SK-N-SH (cell line): ENCODE results near the gene GLOD5. TPM values are rescaled to one million over a fixed set of nuclear protein-coding genes. Genes with fewer than 3 reads are reported as not detected.

Experiments used
- CTCF ChIA-PET: fragments of 300-600, 350-600 bp; formaldehyde crosslinking; extraction: SDS; loops from one replicate; lab custom pipeline; 2021; lab: Yijun Ruan, JAX
- POLR2A ChIA-PET: fragments of 350-600 bp; sonication (Branson Sonifier 250); formaldehyde crosslinking; extraction: SDS; loops from one replicate; lab custom pipeline; 2020; ENCODE audit warnings: antibody characterized with exemption, inconsistent platforms; lab: Yijun Ruan, JAX
- DNase-seq: peaks from one replicate; pipeline ENCODE4 v3.0.0; 2012
- H2AFZ ChIP-seq: fragments of 200-600 bp; sonication (generic); 2 replicates; pipeline ENCODE4 v1.8.1; 2016; ENCODE audit warnings: antibody characterized with exemption, mild to moderate bottlenecking, low read depth
- H3F3A ChIP-seq: fragments of 200-600 bp; sonication (generic); replicated peaks from 2 replicates; pipeline ENCODE3; 2016; ENCODE audit warnings: antibody characterized with exemption, mild to moderate bottlenecking; ENCODE audit not compliant: insufficient read depth
- H3K27ac ChIP-seq, 2 experiments: fragments of 200-500 bp in 1 of 2; fragments of 200-600 bp in 1 of 2; sonication (Bioruptor generic) in 1 of 2; sonication (generic), shearing (Covaris generic) in 1 of 2; 2 replicates each; pipeline versions ENCODE4 v1.5.1 to v1.6.1; 2014 to 2016; ENCODE audit warnings: low read depth in 2 of 2, inconsistent platforms in 1 of 2, low read length in 1 of 2, mild to moderate bottlenecking in 1 of 2, mixed read lengths in 1 of 2
- H3K27me3 ChIP-seq: fragments of 200-600 bp; sonication (generic), shearing (Covaris generic); 2 replicates; pipeline ENCODE4 v1.6.1; 2016; ENCODE audit warnings: mixed run types; ENCODE audit not compliant: insufficient read depth
- H3K36me3 ChIP-seq, 2 experiments: fragments of 200-500 bp in 1 of 2; fragments of 200-600 bp in 1 of 2; sonication (Bioruptor generic) in 1 of 2; sonication (generic) in 1 of 2; replicated peaks in 1 of 2; 2 replicates each; pipeline versions ENCODE3 to v1.5.1; 2014 to 2016; ENCODE audit warnings: low read length in 1 of 2, mild to moderate bottlenecking in 1 of 2; ENCODE audit not compliant: insufficient read depth in 2 of 2, control insufficient read depth in 1 of 2
- H3K4me1 ChIP-seq, 2 experiments: fragments of 200-500 bp in 1 of 2; fragments of 200-600 bp in 1 of 2; sonication (Bioruptor generic) in 1 of 2; sonication (generic), shearing (Covaris generic) in 1 of 2; 2 replicates each; pipeline versions ENCODE4 v1.5.1 to v1.6.1; 2014 to 2016; ENCODE audit warnings: low read depth in 1 of 2, low read length in 1 of 2, mixed run types in 1 of 2; ENCODE audit not compliant: insufficient read depth in 2 of 2, control insufficient read depth in 1 of 2
- H3K4me2 ChIP-seq: fragments of 200-600 bp; sonication (generic), shearing (Covaris generic); 2 replicates; pipeline ENCODE4 v1.6.1; 2017; ENCODE audit warnings: mixed run types
- H3K4me3 ChIP-seq, 2 experiments: fragments of 200-500 bp in 1 of 2; fragments of 200-600 bp in 1 of 2; sonication (Bioruptor generic) in 1 of 2; sonication (generic), shearing (Covaris generic) in 1 of 2; 2 replicates each; pipeline versions ENCODE4 v1.5.1 to v1.8.1; 2014 to 2016; ENCODE audit warnings: low read depth in 2 of 2, inconsistent platforms in 1 of 2, low read length in 1 of 2, mild to moderate bottlenecking in 1 of 2, mixed read lengths in 1 of 2, moderate library complexity in 1 of 2
- H3K79me2 ChIP-seq: fragments of 200-600 bp; sonication (generic); 2 replicates; pipeline ENCODE4 v1.8.1; 2017; ENCODE audit warnings: mild to moderate bottlenecking; ENCODE audit not compliant: insufficient read depth
- H3K9ac ChIP-seq: fragments of 200-600 bp; sonication (generic); 2 replicates; pipeline ENCODE4 v1.6.1; 2017; ENCODE audit warnings: mixed run types
- H3K9me2 ChIP-seq: fragments of 200-600 bp; sonication (generic); 2 replicates; pipeline ENCODE4 v1.6.1; 2017; ENCODE audit warnings: mixed run types
- H3K9me3 ChIP-seq: fragments of 200-600 bp; sonication (generic); 2 replicates; pipeline ENCODE4 v1.6.1; 2017; ENCODE audit warnings: mixed run types, mild to moderate bottlenecking, moderate library complexity
- H4K20me1 ChIP-seq: fragments of 200-600 bp; sonication (generic); 2 replicates; pipeline ENCODE4 v1.6.1; 2017; ENCODE audit warnings: mild to moderate bottlenecking, mixed run types; ENCODE audit not compliant: insufficient read depth
- ELF1 ChIP-seq: IDR thresholded peaks from 2 replicates; pipeline ENCODE4 v1.4.0; 2012
- EP300 ChIP-seq, 2 experiments: IDR thresholded peaks; 2 replicates each; pipeline versions ENCODE4 v1.4.0 to v1.6.1; 2012; ENCODE audit warnings: borderline replicate concordance in 1 of 2, low read depth in 1 of 2, low read length in 1 of 2
- FOSL2 ChIP-seq: IDR thresholded peaks from 2 replicates; pipeline ENCODE4 v1.4.0; 2012; ENCODE audit warnings: low read depth, mild to moderate bottlenecking, moderate library complexity, borderline replicate concordance
- FOXM1 ChIP-seq: IDR thresholded peaks from 2 replicates; pipeline ENCODE4 v1.4.0; 2012; ENCODE audit warnings: low read depth, mild to moderate bottlenecking
- NFIC ChIP-seq: IDR thresholded peaks from 2 replicates; pipeline ENCODE4 v1.4.0; 2012; ENCODE audit warnings: borderline replicate concordance
- PBX3 ChIP-seq: IDR thresholded peaks from 2 replicates; pipeline ENCODE4; 2012
- RAD21 ChIP-seq: IDR thresholded peaks from 2 replicates; pipeline ENCODE4 v1.6.1; 2012; ENCODE audit warnings: mild to moderate bottlenecking, low read length
- RCOR1 ChIP-seq: fragments of 150-350 bp; IDR thresholded peaks from 2 replicates; pipeline ENCODE4 v1.6.1; 2017; ENCODE audit warnings: antibody characterized with exemption, low read length
- RXRA ChIP-seq: IDR thresholded peaks from 2 replicates; pipeline ENCODE4 v1.4.0; 2012; ENCODE audit warnings: low read depth, mild to moderate bottlenecking, borderline replicate concordance
- SIN3A ChIP-seq: IDR thresholded peaks from 2 replicates; pipeline ENCODE4 v1.6.1; 2012; ENCODE audit warnings: low read depth, mild to moderate bottlenecking, low read length, moderate library complexity, borderline replicate concordance
- SMC3 ChIP-seq: IDR thresholded peaks from 2 replicates; pipeline ENCODE4 v1.6.1; 2012; ENCODE audit warnings: low read depth, low read length, improper control_type of control experiment
- TCF12 ChIP-seq: IDR thresholded peaks from 2 replicates; pipeline ENCODE4 v1.4.0; 2012
- TEAD4 ChIP-seq: IDR thresholded peaks from 2 replicates; pipeline ENCODE4 v1.4.0; 2012; ENCODE audit warnings: mild to moderate bottlenecking, borderline replicate concordance; ENCODE audit not compliant: insufficient read depth
- USF1 ChIP-seq: IDR thresholded peaks from 2 replicates; pipeline ENCODE4 v1.4.0; 2012; ENCODE audit warnings: low read depth, borderline replicate concordance
- USF2 ChIP-seq: fragments of 150-350 bp; IDR thresholded peaks from 2 replicates; pipeline ENCODE4 v1.6.1; 2017; ENCODE audit warnings: antibody characterized with exemption, low read length, low read depth, borderline replicate concordance
- YY1 ChIP-seq: IDR thresholded peaks from 2 replicates; pipeline ENCODE4 v1.4.0; 2012; ENCODE audit warnings: low read depth, mild to moderate bottlenecking
- WGBS: methylation state at CpG from one replicate; pipeline ENCODE4 v1.1.6; 2017; ENCODE audit warnings: low lambda C conversion rate; 5-methylcytosine and 5-hydroxymethylcytosine counted together
- polyA plus RNA-seq, 3 experiments: library from polyadenylated mRNA; depleted of rRNA; stranded (reverse); fragments of >200 nt; gene quantifications; 2 replicates each; pipeline ENCODE4 v1.2.3, GENCODE V29; 2012
- TF ChIP-seq, protein P1 (sequence below): IDR thresholded peaks from 2 replicates; pipeline ENCODE4 v1.4.0; 2012; ENCODE audit warnings: low read depth

Gene GLOD5
- polyA plus RNA-seq, 1 of the 3 experiments (the other 2 are of a cell fraction) = not detected

DNA sequence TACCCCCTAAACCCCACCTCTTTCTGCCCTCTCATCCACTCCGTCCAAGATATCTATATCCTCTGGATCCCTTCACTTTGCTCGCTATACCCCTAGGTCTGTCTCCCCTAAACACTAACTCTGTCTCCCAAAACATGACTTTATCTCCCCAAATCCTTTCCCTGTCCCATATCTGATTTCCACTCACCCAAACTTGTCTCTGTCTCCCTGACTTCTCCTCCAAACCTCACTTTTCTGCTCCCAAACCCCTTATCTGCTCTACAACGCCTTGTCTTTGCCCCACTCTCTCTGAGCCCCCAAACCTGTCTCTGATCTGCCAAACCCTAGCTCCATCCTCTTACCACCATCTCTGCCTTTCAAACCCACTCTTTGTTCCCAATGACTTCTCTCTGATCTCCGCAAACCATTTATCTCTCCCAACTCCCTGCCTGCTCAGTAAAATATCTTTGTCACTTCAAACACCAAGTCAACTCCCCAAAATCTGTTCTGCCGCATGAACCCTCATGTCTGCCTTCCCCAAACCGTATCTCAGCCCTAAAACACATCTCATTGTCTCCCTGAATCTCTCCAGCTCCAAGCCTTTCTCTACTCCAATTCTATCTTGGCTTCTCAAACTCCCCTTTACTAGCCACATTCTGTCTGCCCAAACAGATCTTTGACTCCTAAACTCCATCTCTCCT lies 25.4 kb downstream of the GLOD5 start:
- H3K4me1 ChIP-seq = no peaks in the 10 kb centered on the region
- no peak overlapping the region for H3K9ac ChIP-seq
- peaks cover 31% of the 10 kb centered on the region; the same call in 1 of the 2 replicates for H3K27me3 ChIP-seq
- H3F3A ChIP-seq = no peaks in the 10 kb centered on the region
- WGBS = 18% methylated on average over 6 of the region's 6 CpGs
- no peaks in the 10 kb centered on the region for H3K9me2 ChIP-seq
- H3K79me2 ChIP-seq = no peaks in the 10 kb centered on the region
- H4K20me1 ChIP-seq = no peaks in the 10 kb centered on the region
- TF ChIP-seq PBX3 (no peak), EP300 (IDR thresholded peaks at IDR 0.05; ENCODE audit: borderline replicate concordance in 1 of 2, low read depth in 1 of 2, low read length in 1 of 2) (no peak), TCF12 (no peak), SMC3 (no peak), FOSL2 (no peak), USF1 (no peak), USF2 (no peak), YY1 (no peak), ELF1 (no peak), TEAD4 (no peak), NFIC (no peak), RAD21 (no peak), RCOR1 (no peak)
- ChIA-PET CTCF (no interaction called here), POLR2A (no interaction called here)
- H2AFZ ChIP-seq = no peak overlapping the region
- no peak for DNase-seq
- H3K4me3 ChIP-seq = no peak overlapping the region
- H3K27ac ChIP-seq = no peak overlapping the region
- no peaks in the 10 kb centered on the region for H3K9me3 ChIP-seq
- no peak overlapping the region for H3K4me2 ChIP-seq
- H3K36me3 ChIP-seq = no peaks in the 10 kb centered on the region

DNA sequence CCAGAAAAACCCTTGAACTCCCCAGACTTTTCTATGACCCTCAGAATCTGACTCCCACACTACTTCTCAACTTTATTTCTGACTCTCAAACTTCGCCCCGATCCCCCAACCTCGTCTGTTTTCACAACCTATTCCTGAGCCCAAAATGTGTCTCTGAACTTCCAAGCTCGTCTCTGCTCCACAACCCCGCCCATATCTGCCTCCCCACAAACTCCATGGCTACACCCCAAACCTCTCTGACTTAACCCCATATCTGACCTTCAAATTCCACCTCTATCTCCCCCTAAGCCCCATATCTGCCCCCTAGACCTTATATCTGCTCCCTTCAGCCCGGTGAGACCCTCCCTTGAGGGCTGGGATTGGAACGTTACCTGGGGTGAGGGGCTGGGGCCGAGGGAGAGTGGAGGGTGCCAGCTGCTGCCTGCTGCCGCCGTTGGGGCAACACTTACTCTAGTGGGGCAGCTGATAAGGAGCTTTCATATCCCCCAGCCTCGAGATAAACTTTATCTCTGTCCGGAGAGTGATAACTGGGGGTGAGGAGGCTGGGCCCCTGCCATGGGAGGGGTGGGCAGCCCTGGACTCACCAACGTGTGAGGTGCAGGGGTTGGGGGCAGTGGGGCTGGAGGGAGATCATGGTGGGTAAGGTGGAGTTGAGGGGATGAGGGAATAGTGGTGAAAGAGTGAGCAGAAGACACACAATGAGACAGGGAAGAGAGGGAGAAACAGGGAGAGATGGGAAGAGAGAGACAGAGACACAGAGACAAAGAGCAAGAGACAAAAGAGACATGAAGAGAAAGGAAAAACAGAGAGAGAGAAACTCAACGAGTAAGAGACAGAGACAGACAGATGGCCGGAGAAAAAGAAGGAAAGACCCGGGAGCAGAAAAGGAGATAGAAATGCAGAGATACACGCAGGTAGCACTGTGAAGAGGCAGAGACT lies 26.2 kb downstream of the GLOD5 start:
- Histone ChIP-seq H4K20me1 (no peaks in the 10 kb centered on the region), H3K27ac (no peak overlapping the region), H3K4me2 (no peak overlapping the region), H3K9me3 (no peaks in the 10 kb centered on the region), H3K4me1 (no peaks in the 10 kb centered on the region), H3F3A (no peaks in the 10 kb centered on the region), H3K9ac (no peak overlapping the region), H3K4me3 (no peak overlapping the region), H2AFZ (no peak overlapping the region), H3K27me3 (peaks cover 31% of the 10 kb centered on the region; the same call in 1 of the 2 replicates), H3K9me2 (no peaks in the 10 kb centered on the region), H3K79me2 (no peaks in the 10 kb centered on the region), H3K36me3 (no peaks in the 10 kb centered on the region)
- ChIA-PET POLR2A (no interaction called here), CTCF (no interaction called here)
- 15% methylated on average over 17 of the region's 17 CpGs for WGBS
- no peak for DNase-seq
- TF ChIP-seq TEAD4 (no peak), USF2 (no peak), NFIC (no peak), SIN3A (no peak), RCOR1 (no peak), RXRA (no peak), FOXM1 (no peak), PBX3 (no peak)
- TF ChIP-seq, protein P1, sequence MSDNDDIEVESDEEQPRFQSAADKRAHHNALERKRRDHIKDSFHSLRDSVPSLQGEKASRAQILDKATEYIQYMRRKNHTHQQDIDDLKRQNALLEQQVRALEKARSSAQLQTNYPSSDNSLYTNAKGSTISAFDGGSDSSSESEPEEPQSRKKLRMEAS = no peak
